IMR-90 (cell line): ENCODE data around the gene WNT16. TPM values are rescaled to one million over a fixed set of nuclear protein-coding genes. Genes with fewer than 3 reads are reported as not detected.

Experiments used
- ATAC-seq: fragments of 200-7000 bp; cut with Tn5 transposase; 2 replicates; pipeline ENCODE4 v1.9.1; 2020; ENCODE audit warnings: low read depth, mild to moderate bottlenecking, moderate library complexity
- BruUV-seq: library from RNA; stranded (reverse); fragments of 400-500 nt; replicated peaks from 2 replicates; lab custom pipeline; 2021; lab: Mats Ljungman, UMichigan
- CTCF ChIA-PET: fragments of 300-600 bp; formaldehyde crosslinking; extraction: SDS; loops from one replicate; lab custom pipeline; 2021; ENCODE audit warnings: antibody characterized with exemption; lab: Yijun Ruan, JAX
- POLR2A ChIA-PET: fragments of 300-600 bp; sonication (Branson Sonifier 250); formaldehyde crosslinking; loops from one replicate; lab custom pipeline; 2022; ENCODE audit warnings: antibody characterized with exemption; ENCODE audit not compliant: unreplicated experiment; lab: Charles Lee
- DNase-seq: peaks from one replicate; pipeline ENCODE4 v3.0.0; 2013
- H2AFZ ChIP-seq: replicated peaks from 2 replicates; pipeline ENCODE3; 2013; ENCODE audit warnings: low read length, mild to moderate bottlenecking; ENCODE audit not compliant: poor library complexity
- H2AK5ac ChIP-seq: 2 replicates; pipeline ENCODE4 v1.6.1; 2013; ENCODE audit warnings: low read depth, low read length, inconsistent platforms
- H2AK9ac ChIP-seq: replicated peaks from 2 replicates; pipeline ENCODE3; 2013; ENCODE audit warnings: mild to moderate bottlenecking, low read depth, low read length, moderate library complexity; ENCODE audit not compliant: poor library complexity
- H2BK120ac ChIP-seq: 2 replicates; pipeline ENCODE4 v1.6.1; 2013; ENCODE audit warnings: low read depth, low read length, inconsistent platforms
- H2BK15ac ChIP-seq: 3 replicates; pipeline ENCODE4 v1.6.1; 2013; ENCODE audit warnings: low read depth, low read length, inconsistent platforms
- H2BK20ac ChIP-seq: 2 replicates; pipeline ENCODE4 v1.6.1; 2013; ENCODE audit warnings: low read depth, mild to moderate bottlenecking, inconsistent platforms, low read length, moderate library complexity
- H2BK5ac ChIP-seq: 2 replicates; pipeline ENCODE4 v1.6.1; 2013; ENCODE audit warnings: mild to moderate bottlenecking, low read depth, low read length, inconsistent platforms; ENCODE audit not compliant: poor library complexity, severe bottlenecking
- H3K14ac ChIP-seq: replicated peaks from 2 replicates; pipeline ENCODE4 v1.6.1; 2013; ENCODE audit warnings: low read depth, low read length, inconsistent platforms
- H3K18ac ChIP-seq: 2 replicates; pipeline ENCODE4 v1.6.1; 2013; ENCODE audit warnings: low read depth, low read length, control low read depth
- H3K23ac ChIP-seq: 2 replicates; pipeline ENCODE4 v1.6.1; 2013; ENCODE audit warnings: low read depth, low read length, inconsistent platforms
- H3K27ac ChIP-seq: 2 replicates; pipeline ENCODE4 v1.5.1; 2013; ENCODE audit warnings: mild to moderate bottlenecking, control low read depth, low read length; ENCODE audit not compliant: insufficient read depth
- H3K27me3 ChIP-seq: 2 replicates; pipeline ENCODE4 v1.6.1; 2013; ENCODE audit warnings: low read length; ENCODE audit not compliant: control insufficient read depth, insufficient read depth
- H3K36me3 ChIP-seq: 2 replicates; pipeline ENCODE4 v1.6.1; 2013; ENCODE audit warnings: low read length, mixed read lengths; ENCODE audit not compliant: control insufficient read depth, insufficient read depth
- H3K4ac ChIP-seq: 2 replicates; pipeline ENCODE4 v1.6.1; 2013; ENCODE audit warnings: low read depth, low read length, inconsistent platforms
- H3K4me1 ChIP-seq: 2 replicates; pipeline ENCODE4 v1.6.1; 2013; ENCODE audit warnings: low read length, mixed read lengths; ENCODE audit not compliant: control insufficient read depth, insufficient read depth
- H3K4me2 ChIP-seq: 2 replicates; pipeline ENCODE4 v1.6.1; 2013; ENCODE audit warnings: low read depth, mild to moderate bottlenecking, control low read depth, low read length, moderate library complexity
- H3K4me3 ChIP-seq: 2 replicates; pipeline ENCODE4 v1.5.1; 2013; ENCODE audit warnings: low read depth, mild to moderate bottlenecking, control low read depth, low read length, moderate library complexity; ENCODE audit not compliant: insufficient read depth
- H3K56ac ChIP-seq: 2 replicates; pipeline ENCODE4 v1.6.1; 2013; ENCODE audit warnings: low read length, inconsistent platforms; ENCODE audit not compliant: insufficient read depth; ENCODE audit errors: extremely low read depth
- H3K79me1 ChIP-seq, 2 experiments: 2 replicates each; pipeline ENCODE4 v1.6.1; 2013; ENCODE audit warnings: low read length in 2 of 2, inconsistent platforms in 1 of 2, low read depth in 1 of 2
- H3K9ac ChIP-seq: 2 replicates; pipeline ENCODE4 v1.6.1; 2013; ENCODE audit warnings: low read depth, low read length, control low read depth
- H3K9me1 ChIP-seq: 2 replicates; pipeline ENCODE4 v1.6.1; 2013; ENCODE audit warnings: low read length, inconsistent platforms; ENCODE audit not compliant: insufficient read depth
- H3K9me3 ChIP-seq: 2 replicates; pipeline ENCODE4 v1.6.1; 2013; ENCODE audit warnings: low read length; ENCODE audit not compliant: control insufficient read depth, insufficient read depth
- H4K20me1 ChIP-seq: 2 replicates; pipeline ENCODE4 v1.6.1; 2013; ENCODE audit warnings: low read length, inconsistent platforms; ENCODE audit not compliant: insufficient read depth
- H4K5ac ChIP-seq: 2 replicates; pipeline ENCODE4 v1.6.1; 2013; ENCODE audit warnings: mild to moderate bottlenecking, low read depth, low read length, control low read depth
- H4K8ac ChIP-seq, 2 experiments: 2 replicates each; pipeline ENCODE4 v1.6.1; 2013; ENCODE audit warnings: low read depth in 2 of 2, low read length in 2 of 2, control low read depth in 1 of 2, inconsistent platforms in 1 of 2
- H4K91ac ChIP-seq: 2 replicates; pipeline ENCODE4 v1.6.1; 2013; ENCODE audit warnings: low read depth, low read length, inconsistent platforms; ENCODE audit not compliant: insufficient read depth
- BHLHE40 ChIP-seq: fragments of 150-350 bp; IDR thresholded peaks from 2 replicates; pipeline ENCODE4 v1.6.1; 2016; ENCODE audit warnings: mild to moderate bottlenecking, low read depth, low read length
- CEBPB ChIP-seq: IDR thresholded peaks from 2 replicates; pipeline ENCODE4 v1.6.1; 2012; ENCODE audit warnings: low read depth, low read length, improper control_type of control experiment
- CHD1 ChIP-seq: IDR thresholded peaks from 2 replicates; pipeline ENCODE4 v1.6.1; 2012; ENCODE audit warnings: low read depth, low read length, improper control_type of control experiment
- FOS ChIP-seq: fragments of 150-350 bp; IDR thresholded peaks from 2 replicates; pipeline ENCODE4 v1.6.1; 2016; ENCODE audit warnings: low read depth, low read length
- MAFK ChIP-seq: IDR thresholded peaks from 2 replicates; pipeline ENCODE4 v1.6.1; 2012; ENCODE audit warnings: low read depth, low read length, improper control_type of control experiment
- MAZ ChIP-seq: IDR thresholded peaks from 2 replicates; pipeline ENCODE4 v1.6.1; 2012; ENCODE audit warnings: low read depth, mild to moderate bottlenecking, low read length, improper control_type of control experiment, moderate library complexity, borderline replicate concordance
- MXI1 ChIP-seq: IDR thresholded peaks from 2 replicates; pipeline ENCODE4 v1.6.1; 2012; ENCODE audit warnings: low read depth, mild to moderate bottlenecking, low read length, moderate library complexity, borderline replicate concordance
- NFE2L2 ChIP-seq: fragments of 150-350 bp; IDR thresholded peaks from 2 replicates; pipeline ENCODE4 v1.6.1; 2016; ENCODE audit warnings: low read depth, mild to moderate bottlenecking, low read length
- POLR2A ChIP-seq: IDR thresholded peaks from 2 replicates; pipeline ENCODE4 v1.6.1; 2012; ENCODE audit warnings: mild to moderate bottlenecking, low read depth, low read length
- RAD21 ChIP-seq: IDR thresholded peaks from 2 replicates; pipeline ENCODE4 v1.6.1; 2012; ENCODE audit warnings: low read length, improper control_type of control experiment
- RCOR1 ChIP-seq: IDR thresholded peaks from 2 replicates; pipeline ENCODE4 v1.6.1; 2012; ENCODE audit warnings: mild to moderate bottlenecking, low read length, improper control_type of control experiment; ENCODE audit not compliant: insufficient replicate concordance
- RFX5 ChIP-seq: IDR thresholded peaks from 2 replicates; pipeline ENCODE4 v1.8.0; 2012; ENCODE audit warnings: low read depth, mild to moderate bottlenecking, low read length, moderate library complexity
- SMC3 ChIP-seq: fragments of 150-350 bp; IDR thresholded peaks from 2 replicates; pipeline ENCODE4 v1.6.1; 2016; ENCODE audit warnings: low read depth, mild to moderate bottlenecking, antibody characterized with exemption, low read length, moderate library complexity
- WGBS, 2 experiments: methylation state at CpG; one replicate each; pipeline versions ENCODE4 v1.1.5 to v1.1.7; 2013; ENCODE audit warnings: missing lambda C conversion rate in 2 of 2; ENCODE audit not compliant: insufficient read length in 1 of 2; ENCODE audit errors: extremely low coverage in 2 of 2; 5-methylcytosine and 5-hydroxymethylcytosine counted together
- dilution Hi-C: fragments of 300-500 bp; cut with HindIII; formaldehyde crosslinking; loops from one replicate; pipeline ENCODE4 v1.14.3; 2018; ENCODE audit warnings: low sequenced_read_pairs; ENCODE audit not compliant: unreplicated experiment
- in situ Hi-C: fragments of 300-500 bp; cut with MboI; formaldehyde crosslinking; loops from 3 replicates; pipeline ENCODE4 v1.14.3; 2019; ENCODE audit warnings: low sequenced_read_pairs, inconsistent platforms, mixed read lengths
- intact Hi-C: fragments of 100-400 bp; cut with micrococcal nuclease; formaldehyde crosslinking; loops from 2 replicates; pipeline ENCODE4 v1.10.0; 2022
- polyA plus RNA-seq, 3 experiments: library from polyadenylated mRNA; depleted of rRNA; stranded (reverse); fragments of >200 nt; gene quantifications; 2 replicates each; pipeline ENCODE4 v1.2.3, GENCODE V29; 2012; ENCODE audit warnings: low replicate concordance in 1 of 3
- total RNA-seq: library from RNA; depleted of rRNA; stranded (reverse); fragments of >200 nt; gene quantifications from 2 replicates; pipeline ENCODE4 v1.2.3, GENCODE V29; 2012
- TF ChIP-seq, protein P1 (sequence below): fragments of 150-350 bp; IDR thresholded peaks from 2 replicates; pipeline ENCODE4 v1.6.1; 2017; ENCODE audit warnings: mild to moderate bottlenecking, antibody characterized with exemption, low read length, low read depth
- TF ChIP-seq, protein P2 (sequence below): fragments of 150-350 bp; IDR thresholded peaks from 2 replicates; pipeline ENCODE4 v1.6.1; 2016; ENCODE audit warnings: low read depth, mild to moderate bottlenecking, low read length, moderate library complexity, borderline replicate concordance
- TF ChIP-seq, protein P3 (sequence below): conservative IDR thresholded peaks from 2 replicates; pipeline ENCODE4 v1.5.1; 2012; ENCODE audit warnings: mild to moderate bottlenecking, low read depth, low read length, improper control_type of control experiment

WNT16 gene
- total and polyA plus RNA-seq, 2 of the 4 experiments (the other 2 are of a cell fraction) = 0.68 to 1.1 TPM

DNA sequence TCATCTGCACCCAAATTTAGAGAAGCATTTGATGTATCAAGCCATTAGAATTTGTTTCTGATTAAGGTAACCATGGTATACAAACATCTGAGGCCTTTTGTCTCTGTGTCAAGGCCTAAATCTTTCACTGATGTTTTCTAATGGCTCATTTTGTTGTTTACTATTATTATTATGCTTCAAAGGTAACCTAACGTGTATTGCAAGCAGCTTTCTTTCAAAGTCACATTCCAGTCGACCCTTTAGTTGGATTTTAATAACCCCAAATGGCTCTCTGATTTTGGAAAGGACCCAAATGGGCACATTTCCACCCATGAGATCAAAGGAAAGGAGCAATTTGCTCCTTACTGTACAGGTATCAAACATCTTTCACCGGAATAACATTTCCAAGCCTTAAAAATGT lies 46.7 kb upstream of the WNT16 start:
- Histone ChIP-seq H3K4me3 (no peak overlapping the region), H3K56ac (no peak overlapping the region), H3K9me1 (peaks cover 1% of the 10 kb centered on the region; the same call in 1 of the 2 replicates), H3K27ac (no peak overlapping the region), H3K36me3 (peaks cover 6% of the 10 kb centered on the region; the same call in 1 of the 2 replicates), H2AFZ (no peak overlapping the region), H3K18ac (no peak overlapping the region), H2BK120ac (no peak overlapping the region), H4K20me1 (no peaks in the 10 kb centered on the region), H3K4me1 (peaks cover 10% of the 10 kb centered on the region), H3K4ac (no peak overlapping the region), H4K8ac (no peak overlapping the region), H3K9ac (no peak overlapping the region), H3K27me3 (no peaks in the 10 kb centered on the region), H4K5ac (no peak overlapping the region), H2AK5ac (no peak overlapping the region), H3K23ac (no peak overlapping the region), H4K91ac (no peak overlapping the region), H2BK5ac (no peak overlapping the region), H3K14ac (no peak overlapping the region), H3K9me3 (peaks cover 4% of the 10 kb centered on the region; the same call in 1 of the 2 replicates), H2BK15ac (no peak overlapping the region), H3K79me1 (peaks cover 0 to 7% of the 10 kb centered on the region in 2 experiments; a peak in 1 of 4 replicates), H2AK9ac (no peak overlapping the region), H3K4me2 (no peak overlapping the region), H2BK20ac (no peak overlapping the region)
- no peak for TF ChIP-seq RCOR1
- TF ChIP-seq BHLHE40 = no peak
- TF ChIP-seq, protein P1, sequence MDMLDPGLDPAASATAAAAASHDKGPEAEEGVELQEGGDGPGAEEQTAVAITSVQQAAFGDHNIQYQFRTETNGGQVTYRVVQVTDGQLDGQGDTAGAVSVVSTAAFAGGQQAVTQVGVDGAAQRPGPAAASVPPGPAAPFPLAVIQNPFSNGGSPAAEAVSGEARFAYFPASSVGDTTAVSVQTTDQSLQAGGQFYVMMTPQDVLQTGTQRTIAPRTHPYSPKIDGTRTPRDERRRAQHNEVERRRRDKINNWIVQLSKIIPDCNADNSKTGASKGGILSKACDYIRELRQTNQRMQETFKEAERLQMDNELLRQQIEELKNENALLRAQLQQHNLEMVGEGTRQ = no peak
- TF ChIP-seq CHD1 = no peak
- no peak for TF ChIP-seq POLR2A
- TF ChIP-seq, protein P2, sequence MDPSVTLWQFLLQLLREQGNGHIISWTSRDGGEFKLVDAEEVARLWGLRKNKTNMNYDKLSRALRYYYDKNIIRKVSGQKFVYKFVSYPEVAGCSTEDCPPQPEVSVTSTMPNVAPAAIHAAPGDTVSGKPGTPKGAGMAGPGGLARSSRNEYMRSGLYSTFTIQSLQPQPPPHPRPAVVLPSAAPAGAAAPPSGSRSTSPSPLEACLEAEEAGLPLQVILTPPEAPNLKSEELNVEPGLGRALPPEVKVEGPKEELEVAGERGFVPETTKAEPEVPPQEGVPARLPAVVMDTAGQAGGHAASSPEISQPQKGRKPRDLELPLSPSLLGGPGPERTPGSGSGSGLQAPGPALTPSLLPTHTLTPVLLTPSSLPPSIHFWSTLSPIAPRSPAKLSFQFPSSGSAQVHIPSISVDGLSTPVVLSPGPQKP = no peak
- TF ChIP-seq CEBPB = no peak
- no peak for TF ChIP-seq FOS
- TF ChIP-seq, protein P3, sequence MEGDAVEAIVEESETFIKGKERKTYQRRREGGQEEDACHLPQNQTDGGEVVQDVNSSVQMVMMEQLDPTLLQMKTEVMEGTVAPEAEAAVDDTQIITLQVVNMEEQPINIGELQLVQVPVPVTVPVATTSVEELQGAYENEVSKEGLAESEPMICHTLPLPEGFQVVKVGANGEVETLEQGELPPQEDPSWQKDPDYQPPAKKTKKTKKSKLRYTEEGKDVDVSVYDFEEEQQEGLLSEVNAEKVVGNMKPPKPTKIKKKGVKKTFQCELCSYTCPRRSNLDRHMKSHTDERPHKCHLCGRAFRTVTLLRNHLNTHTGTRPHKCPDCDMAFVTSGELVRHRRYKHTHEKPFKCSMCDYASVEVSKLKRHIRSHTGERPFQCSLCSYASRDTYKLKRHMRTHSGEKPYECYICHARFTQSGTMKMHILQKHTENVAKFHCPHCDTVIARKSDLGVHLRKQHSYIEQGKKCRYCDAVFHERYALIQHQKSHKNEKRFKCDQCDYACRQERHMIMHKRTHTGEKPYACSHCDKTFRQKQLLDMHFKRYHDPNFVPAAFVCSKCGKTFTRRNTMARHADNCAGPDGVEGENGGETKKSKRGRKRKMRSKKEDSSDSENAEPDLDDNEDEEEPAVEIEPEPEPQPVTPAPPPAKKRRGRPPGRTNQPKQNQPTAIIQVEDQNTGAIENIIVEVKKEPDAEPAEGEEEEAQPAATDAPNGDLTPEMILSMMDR = no peak
- no peak for TF ChIP-seq MAZ
- no peak for TF ChIP-seq SMC3
- TF ChIP-seq MAFK = no peak
- no peak for TF ChIP-seq RFX5
- TF ChIP-seq RAD21 = no peak
- no peak for TF ChIP-seq NFE2L2
- no peak for TF ChIP-seq MXI1
- ChIA-PET POLR2A (no interaction called here), CTCF (no interaction called here)
- no CpG with 5 or more reads among the region's 3 CpGs for WGBS, 2 experiments
- dilution Hi-C loops = no loop called here
- in situ Hi-C loops = no loop called here
- no peak for DNase-seq
- no TSS peak for BruUV-seq
- intact Hi-C loops = no loop called here
- no peak for ATAC-seq
